Breast epithelium (tissue), 4 donors: ENCODE measurements around the gene RAD51C. TPM values are rescaled to one million over a fixed set of nuclear protein-coding genes. Genes with fewer than 3 reads are reported as not detected.
"Not testable (repeated sequence)": the region's sequence is repeated elsewhere in the genome, so short reads cannot be mapped to it uniquely, and the experiment has no call there.

Source experiments
- DNase-seq, 2 donors: peaks; one replicate each; pipeline ENCODE4 v3.0.0-alpha.2; 2019; ENCODE audit warnings: low spot score in 2 of 2
- H3K27ac ChIP-seq, 2 donors: fragments of 200-600 bp; sonication (generic) in 1 of 2; one replicate each; pipeline ENCODE4 v1.5.1; 2016 to 2019; ENCODE audit warnings: mild to moderate bottlenecking in 1 of 2
- H3K27me3 ChIP-seq, 2 donors: fragments of 200-600 bp; sonication (generic) in 1 of 2; one replicate each; pipeline versions ENCODE4 v1.5.1 to v1.6.0; 2017 to 2019; ENCODE audit warnings: control low read depth in 1 of 2, mild to moderate bottlenecking in 1 of 2
- H3K36me3 ChIP-seq: fragments of 200-600 bp; one replicate; pipeline ENCODE4 v1.5.1; 2019
- H3K4me1 ChIP-seq, 2 donors: fragments of 200-600 bp; sonication (generic); one replicate each; pipeline ENCODE4 v1.5.1; 2016 to 2019; ENCODE audit warnings: control low read depth in 1 of 2
- H3K4me3 ChIP-seq, 3 donors: fragments of 200-600 bp; sonication (generic); 1 replicate in 2 of 3; 2 replicates in 1 of 3; pipeline ENCODE4 v1.5.1; 2016 to 2019; ENCODE audit warnings: mild to moderate bottlenecking in 3 of 3, moderate library complexity in 2 of 3
- H3K9me3 ChIP-seq, 2 donors: fragments of 200-600 bp; sonication (generic) in 1 of 2; one replicate each; pipeline ENCODE4 v1.5.1; 2016 to 2019; ENCODE audit warnings: control low read depth in 1 of 2
- CTCF ChIP-seq, 3 donors: fragments of 450-650 bp; IDR thresholded peaks; one replicate each; pipeline ENCODE4 v1.5.1; 2016 to 2017; ENCODE audit warnings: antibody characterized with exemption in 3 of 3, mild to moderate bottlenecking in 3 of 3, moderate library complexity in 3 of 3
- POLR2A ChIP-seq: fragments of 450-650 bp; IDR thresholded peaks from one replicate; pipeline ENCODE4 v1.6.1; 2016; ENCODE audit warnings: antibody characterized with exemption, mild to moderate bottlenecking, moderate library complexity
- POLR2AphosphoS5 ChIP-seq, 3 donors: sonication (generic); formaldehyde crosslinking; IDR thresholded peaks; one replicate each; pipeline ENCODE4 v1.6.1; 2017; ENCODE audit warnings: antibody characterized with exemption in 3 of 3
- intact Hi-C: fragments of 100-400 bp; cut with DNase I; formaldehyde crosslinking; loops from one replicate; pipeline ENCODE4 v1.15.1; 2023; ENCODE audit warnings: low total_unique reads
- total RNA-seq, 3 donors: library from RNA; depleted of rRNA; stranded (reverse); fragments of >200 nt; gene quantifications; one replicate each; pipeline ENCODE4 v1.1.0, GENCODE V29; 2016

The RAD51C gene
- total RNA-seq, 3 donors from 2014 or later = 26.2 to 27.7 (median 27.5) TPM

- intact Hi-C loops = no loop called here
- Histone ChIP-seq H3K36me3 (no peaks in the 10 kb centered on the region), H3K4me1 (no peaks in the 10 kb centered on the region), H3K27ac (no peak overlapping the region), H3K4me3 (no peak overlapping the region), H3K27me3 (peaks cover 0 to 11% of the 10 kb centered on the region in 2 donors), H3K9me3 (no peaks in the 10 kb centered on the region)
- no peak for TF ChIP-seq CTCF (IDR thresholded peaks at IDR 0.05)
- TF ChIP-seq POLR2A = no peak
- no peak for TF ChIP-seq POLR2AphosphoS5 (IDR thresholded peaks at IDR 0.05)
- no peak for DNase-seq
These were observed 67.1 kb downstream of the RAD51C start for GRCh38 chr17:58759522-58759921.

- H3K36me3 ChIP-seq = no peaks in the 10 kb centered on the region
- intact Hi-C loops = no loop called here
- no peak for DNase-seq
- no peaks in the 10 kb centered on the region for H3K4me1 ChIP-seq
- TF ChIP-seq CTCF (IDR thresholded peaks at IDR 0.05) (no peak), POLR2A (no peak), POLR2AphosphoS5 (IDR thresholded peaks at IDR 0.05) (no peak)
- no peak overlapping the region for H3K4me3 ChIP-seq
- no peak overlapping the region for H3K27ac ChIP-seq
- no peaks in the 10 kb centered on the region for H3K9me3 ChIP-seq
- H3K27me3 ChIP-seq = peaks cover 0 to 11% of the 10 kb centered on the region in 2 donors
These were observed 67.8 kb downstream of the RAD51C start for GRCh38 chr17:58760248-58760647.

DNA sequence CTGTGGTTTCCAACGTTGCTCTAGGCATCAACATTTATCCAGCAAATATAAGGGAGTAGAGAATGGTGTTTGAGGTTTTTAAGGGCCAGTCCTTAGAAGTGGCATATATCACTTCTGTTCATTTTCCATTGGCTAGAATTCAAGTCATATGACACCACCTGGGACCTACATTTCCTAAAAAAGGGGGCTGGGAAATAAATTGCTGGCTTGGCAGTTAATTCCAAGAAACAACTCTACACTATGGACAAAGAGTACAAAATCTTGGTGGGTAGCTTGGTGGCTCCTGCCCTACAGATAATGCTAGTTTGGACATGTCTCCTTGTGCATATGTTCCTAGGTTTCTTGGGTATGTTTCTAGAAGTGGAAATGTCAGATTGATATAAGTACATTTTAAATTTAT, 70.9 kb downstream of the RAD51C start:
- Histone ChIP-seq H3K27ac (no peak overlapping the region), H3K27me3 (peaks cover 0 to 4% of the 10 kb centered on the region in 2 donors), H3K36me3 (no peaks in the 10 kb centered on the region), H3K4me1 (no peaks in the 10 kb centered on the region), H3K9me3 (no peaks in the 10 kb centered on the region), H3K4me3 (no peak overlapping the region)
- TF ChIP-seq POLR2A = no peak
- no peak for TF ChIP-seq POLR2AphosphoS5 (IDR thresholded peaks at IDR 0.05)
- TF ChIP-seq CTCF (IDR thresholded peaks at IDR 0.05) = no peak
- DNase-seq = no peak
- intact Hi-C loops = no loop called here

- Histone ChIP-seq H3K9me3 (no peaks in the 10 kb centered on the region), H3K4me3 (no peak overlapping the region), H3K36me3 (no peaks in the 10 kb centered on the region), H3K4me1 (no peaks in the 10 kb centered on the region), H3K27me3 (peaks cover 0 to 4% of the 10 kb centered on the region in 2 donors), H3K27ac (no peak overlapping the region)
- DNase-seq = no peak
- TF ChIP-seq POLR2AphosphoS5 (IDR thresholded peaks at IDR 0.05) (no peak), CTCF (IDR thresholded peaks at IDR 0.05) (no peak), POLR2A (no peak)
- intact Hi-C loops = no loop called here
These were observed 72.0 kb downstream of the RAD51C start for GRCh38 chr17:58764373-58764772.

- H3K27me3 ChIP-seq, intact Hi-C loops, H3K4me1 ChIP-seq, H3K36me3 ChIP-seq, H3K4me3 ChIP-seq, H3K9me3 ChIP-seq, DNase-seq, H3K27ac ChIP-seq: not testable (repeated sequence)
These were observed 86.1 kb downstream of the RAD51C start for GRCh38 chr17:58778482-58778881.

DNA sequence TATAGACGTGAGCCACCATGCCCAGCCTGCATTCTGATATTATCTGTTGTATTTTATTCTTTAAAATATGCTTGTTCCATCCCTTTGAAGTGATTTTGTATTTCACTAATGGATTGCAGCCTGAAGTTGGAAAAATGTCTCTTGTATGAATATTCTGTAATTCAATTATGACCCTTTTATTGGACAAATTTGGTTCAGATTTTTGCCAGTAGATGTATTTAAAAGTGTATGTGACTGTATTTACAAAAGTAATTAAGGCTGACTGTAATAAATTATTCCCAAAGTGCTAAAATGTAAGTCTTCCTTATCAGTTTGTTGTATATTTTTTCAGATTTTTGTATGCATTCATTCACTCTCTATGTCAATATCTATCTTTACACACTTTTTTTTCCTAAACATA, 87.0 kb downstream of the RAD51C start:
- intact Hi-C loops = no loop called here
- no peak overlapping the region for H3K27ac ChIP-seq
- no peaks in the 10 kb centered on the region for H3K36me3 ChIP-seq
- no peaks in the 10 kb centered on the region for H3K4me1 ChIP-seq
- no peak overlapping the region for H3K4me3 ChIP-seq
- H3K27me3 ChIP-seq = no peaks in the 10 kb centered on the region
- no peaks in the 10 kb centered on the region for H3K9me3 ChIP-seq
- no peak for DNase-seq
- TF ChIP-seq POLR2AphosphoS5 (IDR thresholded peaks at IDR 0.05) = no peak
